Small intestine (tissue), 7 donors: Measurements from ENCODE around the gene ZNF516. TPM values are rescaled to one million over a fixed set of nuclear protein-coding genes. Genes with fewer than 3 reads are reported as not detected.
"Not testable (repeated sequence)": the region's sequence is repeated elsewhere in the genome, so short reads cannot be mapped to it uniquely, and the experiment has no call there.

Source experiments
- DNase-seq, 2 donors: peaks; one replicate each; pipeline versions ENCODE4 v3.0.0 to v3.0.0-alpha.2; 2013
- FAIRE-seq: peaks from 2 replicates; lab custom pipeline; 2012; peaks lifted over from hg19 to GRCh38; lab: Jason Lieb, UNC
- H3K27ac ChIP-seq, 3 donors: one replicate each; pipeline ENCODE4 v1.5.1; 2013; ENCODE audit warnings: low read length in 2 of 3, mild to moderate bottlenecking in 2 of 3, control low read depth in 1 of 3, inconsistent platforms in 1 of 3, low read depth in 1 of 3, moderate library complexity in 1 of 3
- H3K27me3 ChIP-seq, 3 donors: one replicate each; pipeline ENCODE4 v1.6.1; 2013; ENCODE audit warnings: low read length in 3 of 3, inconsistent platforms in 1 of 3; ENCODE audit not compliant: control insufficient read depth in 3 of 3, insufficient read depth in 3 of 3
- H3K36me3 ChIP-seq, 3 donors: one replicate each; pipeline ENCODE4 v1.6.1; 2013; ENCODE audit warnings: low read length in 3 of 3, inconsistent platforms in 1 of 3, low read depth in 1 of 3, mild to moderate bottlenecking in 1 of 3, moderate library complexity in 1 of 3; ENCODE audit not compliant: control insufficient read depth in 3 of 3, insufficient read depth in 2 of 3
- H3K4me1 ChIP-seq, 3 donors: one replicate each; pipeline ENCODE4 v1.6.1; 2013; ENCODE audit warnings: low read length in 2 of 3, inconsistent platforms in 1 of 3, low read depth in 1 of 3, mild to moderate bottlenecking in 1 of 3, moderate library complexity in 1 of 3; ENCODE audit not compliant: control insufficient read depth in 3 of 3, insufficient read depth in 2 of 3
- H3K4me3 ChIP-seq, 3 donors: one replicate each; pipeline ENCODE4 v1.5.1; 2013; ENCODE audit warnings: low read length in 3 of 3, control low read depth in 1 of 3, inconsistent platforms in 1 of 3, low read depth in 1 of 3, mild to moderate bottlenecking in 1 of 3, moderate library complexity in 1 of 3
- H3K9me3 ChIP-seq, 2 donors: one replicate each; pipeline ENCODE4 v1.6.1; 2013; ENCODE audit warnings: low read depth in 1 of 2, low read length in 1 of 2; ENCODE audit not compliant: control insufficient read depth in 2 of 2, insufficient read depth in 1 of 2
- WGBS, 3 donors: extraction: QIAGEN DNeasy Blood & Tissue Kit; methylation state at CpG; one replicate each; pipeline ENCODE4 v1.1.7; 2013; 5-methylcytosine and 5-hydroxymethylcytosine counted together
- polyA plus RNA-seq, 4 donors: library from polyadenylated mRNA; stranded (reverse) in 3 of 4; unstranded in 1 of 4; fragments of 200-250 nt in 3 of 4; fragments of 120-200 nt in 1 of 4; gene quantifications; one replicate each; pipeline versions ENCODE4 v1.2.1 to v1.2.3, GENCODE V29; 2013
- donor health status: healthy with polysubstance abuse.
- donor health status: control.
- donor health status: control.
- donor health status: Bipolar disorder and iron deficiency.
- donor health status: healthy.

Gene ZNF516
- polyA plus RNA-seq, 4 donors: 4.6 to 15.9 (median 6.5) TPM

GRCh38 chr18:76475450-76476194, 19.4 kb downstream of the ZNF516 start:
- Histone ChIP-seq H3K27ac (no peak overlapping the region), H3K36me3 (peaks cover 0 to 16% (median 0%) of the 10 kb centered on the region in 3 donors)
- 73 to 80% (median 79%) methylated on average over 12 of the region's 12 CpGs for WGBS, 3 donors

GRCh38 chr18:76474824-76475223, 20.2 kb downstream of the ZNF516 start:
- no peak for FAIRE-seq

More at GRCh38 chr18:76475450-76476194, 19.4 kb downstream of the ZNF516 start:
- Histone ChIP-seq H3K4me3 (no peak overlapping the region), H3K9me3 (no peaks in the 10 kb centered on the region), H3K4me1 (peaks cover 0 to 15% (median 5%) of the 10 kb centered on the region in 3 donors), H3K27me3 (no peaks in the 10 kb centered on the region)
- DNase-seq (no peak), FAIRE-seq (no peak)

GRCh38 chr18:76473521-76473920, 21.5 kb downstream of the ZNF516 start:
- H3K4me3 ChIP-seq, DNase-seq, FAIRE-seq, H3K27ac ChIP-seq, H3K27me3 ChIP-seq, H3K9me3 ChIP-seq: not testable (repeated sequence)
- 91 to 95% (median 95%) methylated on average over 9 of the region's 9 CpGs for WGBS, 3 donors
- Histone ChIP-seq H3K36me3 (peaks cover 0 to 13% (median 0%) of the 10 kb centered on the region in 3 donors), H3K4me1 (peaks cover 0 to 15% (median 5%) of the 10 kb centered on the region in 3 donors)

More at GRCh38 chr18:76474824-76475223, 20.2 kb downstream of the ZNF516 start:
- no peak for DNase-seq
- peaks cover 0 to 15% (median 5%) of the 10 kb centered on the region in 3 donors for H3K4me1 ChIP-seq
- peaks cover 0 to 15% (median 0%) of the 10 kb centered on the region in 3 donors for H3K36me3 ChIP-seq
- H3K4me3 ChIP-seq: no peak overlapping the region
- WGBS, 3 donors: 86 to 91% (median 86%) methylated on average over 1 of the region's 1 CpG
- no peaks in the 10 kb centered on the region for H3K27me3 ChIP-seq
- no peak overlapping the region for H3K27ac ChIP-seq
- H3K9me3 ChIP-seq: no peaks in the 10 kb centered on the region

- no peak overlapping the region for H3K4me3 ChIP-seq
- no peaks in the 10 kb centered on the region for H3K9me3 ChIP-seq
- H3K27me3 ChIP-seq: no peaks in the 10 kb centered on the region
- H3K4me1 ChIP-seq: peaks cover 0 to 13% (median 5%) of the 10 kb centered on the region in 3 donors
- FAIRE-seq (no peak), DNase-seq (no peak)
- 91 to 97% (median 94%) methylated on average over 3 of the region's 3 CpGs for WGBS, 3 donors
- peaks cover 0 to 15% (median 0%) of the 10 kb centered on the region in 3 donors for H3K36me3 ChIP-seq
- no peak overlapping the region for H3K27ac ChIP-seq
Observed at GRCh38 chr18:76472829-76473228, 22.2 kb downstream of the ZNF516 start.

DNA sequence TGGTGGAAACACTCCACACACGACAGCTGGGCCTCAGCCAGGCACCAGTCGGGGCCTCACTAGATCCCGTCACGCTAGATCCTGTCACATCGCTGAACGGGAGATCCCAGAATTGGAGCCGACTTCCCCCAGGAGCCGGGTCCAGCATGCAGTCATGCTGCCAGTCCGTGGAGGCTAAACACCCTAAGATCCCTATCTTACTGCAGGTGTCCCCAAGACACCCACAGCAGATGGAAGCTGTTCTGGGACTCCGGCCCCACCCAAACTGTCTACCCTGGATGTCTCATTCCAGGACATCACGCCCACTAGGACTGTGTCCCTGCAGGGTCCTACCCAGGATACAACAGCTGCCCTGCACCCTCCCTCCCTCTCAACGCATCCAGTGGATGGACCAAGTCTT, 23.4 kb downstream of the ZNF516 start:
- WGBS, 3 donors: 92 to 94% (median 93%) methylated on average over 12 of the region's 12 CpGs
- Histone ChIP-seq H3K4me1 (peaks cover 0 to 4% (median under 1%) of the 10 kb centered on the region in 3 donors), H3K27ac (no peak overlapping the region), H3K9me3 (no peaks in the 10 kb centered on the region), H3K36me3 (peaks cover 0 to 18% (median 0%) of the 10 kb centered on the region in 3 donors), H3K27me3 (no peaks in the 10 kb centered on the region), H3K4me3 (no peak overlapping the region)
- FAIRE-seq: no peak
- DNase-seq: no peak

- no peaks in the 10 kb centered on the region for H3K9me3 ChIP-seq
- no peaks in the 10 kb centered on the region for H3K27me3 ChIP-seq
- H3K36me3 ChIP-seq: peaks cover 0 to 23% (median 0%) of the 10 kb centered on the region in 3 donors
- no peak for FAIRE-seq
- H3K4me3 ChIP-seq: no peak overlapping the region
- 90 to 94% (median 91%) methylated on average over 16 of the region's 16 CpGs for WGBS, 3 donors
- H3K27ac ChIP-seq: no peak overlapping the region
- H3K4me1 ChIP-seq: no peaks in the 10 kb centered on the region
- no peak for DNase-seq
Observed at GRCh38 chr18:76468345-76469304, 26.4 kb downstream of the ZNF516 start.

- Histone ChIP-seq H3K4me1 (no peaks in the 10 kb centered on the region), H3K27ac (peak overlapping the region in 1 of 3 donors; percentile 68), H3K36me3 (peaks cover 0 to 28% (median 0%) of the 10 kb centered on the region in 3 donors), H3K9me3 (no peaks in the 10 kb centered on the region), H3K27me3 (no peaks in the 10 kb centered on the region), H3K4me3 (no peak overlapping the region)
- 56 to 81% (median 57%) methylated on average over 19 of the region's 19 CpGs for WGBS, 3 donors
- FAIRE-seq (no peak), DNase-seq (no peak)
Observed at GRCh38 chr18:76467371-76468190, 27.5 kb downstream of the ZNF516 start.
